Large intestine (tissue), 3 donors: ENCODE results near the gene RETREG3. TPM values are rescaled to one million over a fixed set of nuclear protein-coding genes. Genes with fewer than 3 reads are reported as not detected.

Experiments
- DNase-seq, 2 donors: peaks; one replicate each; pipeline versions ENCODE4 v3.0.0 to v3.0.0-alpha.2; 2013
- H3K27ac ChIP-seq: one replicate; pipeline ENCODE4 v1.5.1; 2013; ENCODE audit warnings: low read length
- H3K27me3 ChIP-seq: 2 replicates; pipeline ENCODE4 v1.6.1; 2013; ENCODE audit warnings: low read length; ENCODE audit not compliant: control insufficient read depth, insufficient read depth
- H3K36me3 ChIP-seq: 2 replicates; pipeline ENCODE4 v1.6.1; 2013; ENCODE audit warnings: low read length; ENCODE audit not compliant: control insufficient read depth, insufficient read depth
- H3K4me1 ChIP-seq: one replicate; pipeline ENCODE4 v1.6.1; 2013; ENCODE audit warnings: low read length; ENCODE audit not compliant: control insufficient read depth, insufficient read depth
- H3K4me3 ChIP-seq: one replicate; pipeline ENCODE4 v1.5.1; 2013; ENCODE audit warnings: low read length
- H3K9me3 ChIP-seq: one replicate; pipeline ENCODE4 v1.6.1; 2013; ENCODE audit warnings: mild to moderate bottlenecking, low read depth, low read length, moderate library complexity; ENCODE audit not compliant: control insufficient read depth
- WGBS: methylation state at CpG from one replicate; pipeline ENCODE4 v1.1.5; 2013; ENCODE audit warnings: low lambda C conversion rate; ENCODE audit not compliant: insufficient coverage; 5-methylcytosine and 5-hydroxymethylcytosine counted together
- polyA plus RNA-seq: library from polyadenylated mRNA; unstranded; fragments of 120-200 nt; gene quantifications from one replicate; pipeline ENCODE4 v1.2.1, GENCODE V29; 2013

The RETREG3 gene
- polyA plus RNA-seq, 1 donor: 36.8 TPM

GRCh38 chr17:42571435-42572225, 37.5 kb downstream of the RETREG3 start:
- DNase-seq: no peak
- H3K4me3 ChIP-seq: no peak overlapping the region
- H3K9me3 ChIP-seq: no peaks in the 10 kb centered on the region
- H3K36me3 ChIP-seq: peaks cover 64% of the 10 kb centered on the region
- no peak overlapping the region for H3K27ac ChIP-seq
- no peaks in the 10 kb centered on the region for H3K27me3 ChIP-seq
- peaks cover 17% of the 10 kb centered on the region for H3K4me1 ChIP-seq
- 100% methylated on average over 4 of the region's 12 CpGs for WGBS

GRCh38 chr17:42568341-42569111, 40.6 kb downstream of the RETREG3 start:
- H3K4me3 ChIP-seq: no peak overlapping the region
- WGBS: no CpG with 5 or more reads among the region's 14 CpGs
- peaks cover 75% of the 10 kb centered on the region for H3K36me3 ChIP-seq
- peaks cover 33% of the 10 kb centered on the region for H3K4me1 ChIP-seq
- no peaks in the 10 kb centered on the region for H3K27me3 ChIP-seq
- DNase-seq: no peak
- H3K27ac ChIP-seq: peak overlapping the region; percentile 27
- H3K9me3 ChIP-seq: no peaks in the 10 kb centered on the region

DNA sequence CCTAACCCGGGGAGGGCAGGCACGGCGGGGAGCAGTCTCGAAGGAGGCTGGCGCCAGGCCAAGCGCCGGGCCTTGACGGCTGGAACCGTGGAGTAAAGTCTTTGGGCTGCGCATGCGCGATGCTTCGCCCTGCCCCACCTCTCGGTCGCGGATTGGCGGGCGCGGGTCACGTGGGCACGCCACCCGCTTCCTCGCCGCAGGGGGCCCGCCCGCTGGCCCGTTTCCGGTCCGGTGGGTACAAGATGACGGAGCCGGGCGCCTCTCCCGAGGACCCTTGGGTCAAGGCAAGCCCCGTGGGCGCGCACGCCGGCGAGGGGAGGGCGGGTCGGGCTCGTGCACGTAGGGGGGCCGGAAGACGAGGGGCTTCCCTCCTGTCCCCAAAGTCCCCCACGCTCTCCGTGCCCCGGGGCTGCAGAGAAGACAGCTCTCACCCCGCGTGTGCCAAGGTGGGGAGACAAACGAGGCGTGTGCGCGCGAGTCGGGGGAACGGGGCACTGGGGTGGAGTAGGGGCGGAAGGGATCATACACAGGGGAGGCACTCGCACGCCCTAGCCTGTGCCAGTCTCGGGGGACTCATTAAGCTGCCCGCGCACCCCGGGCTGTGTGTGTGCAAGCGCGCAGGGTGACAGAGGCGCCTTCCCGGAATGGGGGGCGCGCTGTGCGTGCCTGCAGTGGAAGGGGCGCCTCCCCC, 42.1 kb downstream of the RETREG3 start, which contains the start of gene MLX:
Gene MLX, plus strand, starts transcription at position 218 of the 691 bp plus-strand sequence. Its CDS starts 25 bp downstream, at position 243.
- H3K9me3 ChIP-seq: no peaks in the 10 kb centered on the region
- peaks cover 60% of the 10 kb centered on the region for H3K36me3 ChIP-seq
- peak; percentile 94 to 96 for DNase-seq
- peak within 1 kb of the TSS; percentile 88 for H3K4me3 ChIP-seq
- no CpG with 5 or more reads among the region's 72 CpGs for WGBS
- H3K4me1 ChIP-seq: peaks cover 41% of the 10 kb centered on the region
- H3K27ac ChIP-seq: peak within 1 kb of the TSS; percentile 91
- H3K27me3 ChIP-seq: no peaks in the 10 kb centered on the region

DNA sequence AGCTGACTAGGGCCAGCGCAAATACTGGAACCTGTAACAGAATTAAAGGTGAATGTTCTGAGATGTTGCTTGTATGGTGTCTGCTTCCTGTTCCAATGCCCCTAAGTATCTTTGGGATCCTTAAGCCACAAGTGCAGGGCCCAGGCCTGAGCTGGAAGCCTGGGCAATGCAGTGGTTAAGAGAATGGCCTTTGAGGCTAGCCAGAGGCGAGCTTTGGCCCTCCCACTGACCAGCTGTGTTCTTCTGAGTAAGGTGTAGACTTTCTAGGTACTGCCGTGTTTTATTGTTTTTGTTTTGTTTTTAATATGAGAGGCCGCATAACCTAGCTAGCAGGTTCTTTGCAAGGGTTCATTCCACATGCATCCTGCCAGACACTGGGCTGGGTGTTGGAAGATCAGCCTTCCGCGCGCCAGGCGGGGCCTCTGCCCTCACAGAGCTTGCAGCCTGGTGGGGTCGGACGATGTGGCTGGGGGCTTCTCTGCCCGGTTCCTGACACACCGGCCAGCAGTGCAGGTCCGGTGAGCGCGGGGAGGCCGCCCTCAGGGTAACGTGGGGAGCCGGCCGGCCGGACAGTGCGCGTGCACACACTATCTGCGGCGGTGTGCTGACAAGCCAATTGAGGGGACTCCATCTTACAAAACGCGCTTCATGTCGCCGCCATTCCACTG, 42.8 kb downstream of the RETREG3 start:
- peak overlapping the region; percentile 88 for H3K4me3 ChIP-seq
- H3K4me1 ChIP-seq: peaks cover 46% of the 10 kb centered on the region
- no peaks in the 10 kb centered on the region for H3K27me3 ChIP-seq
- peaks cover 53% of the 10 kb centered on the region for H3K36me3 ChIP-seq
- WGBS: no CpG with 5 or more reads among the region's 28 CpGs
- no peaks in the 10 kb centered on the region for H3K9me3 ChIP-seq
- peak overlapping the region; percentile 91 for H3K27ac ChIP-seq
- no peak for DNase-seq

GRCh38 chr17:42565523-42566214, 43.5 kb downstream of the RETREG3 start:
- WGBS: no CpG with 5 or more reads among the region's 16 CpGs
- Histone ChIP-seq H3K27me3 (no peaks in the 10 kb centered on the region), H3K36me3 (peaks cover 47% of the 10 kb centered on the region), H3K9me3 (no peaks in the 10 kb centered on the region), H3K27ac (no peak overlapping the region), H3K4me1 (peaks cover 47% of the 10 kb centered on the region), H3K4me3 (no peak overlapping the region)
- no peak for DNase-seq

DNA sequence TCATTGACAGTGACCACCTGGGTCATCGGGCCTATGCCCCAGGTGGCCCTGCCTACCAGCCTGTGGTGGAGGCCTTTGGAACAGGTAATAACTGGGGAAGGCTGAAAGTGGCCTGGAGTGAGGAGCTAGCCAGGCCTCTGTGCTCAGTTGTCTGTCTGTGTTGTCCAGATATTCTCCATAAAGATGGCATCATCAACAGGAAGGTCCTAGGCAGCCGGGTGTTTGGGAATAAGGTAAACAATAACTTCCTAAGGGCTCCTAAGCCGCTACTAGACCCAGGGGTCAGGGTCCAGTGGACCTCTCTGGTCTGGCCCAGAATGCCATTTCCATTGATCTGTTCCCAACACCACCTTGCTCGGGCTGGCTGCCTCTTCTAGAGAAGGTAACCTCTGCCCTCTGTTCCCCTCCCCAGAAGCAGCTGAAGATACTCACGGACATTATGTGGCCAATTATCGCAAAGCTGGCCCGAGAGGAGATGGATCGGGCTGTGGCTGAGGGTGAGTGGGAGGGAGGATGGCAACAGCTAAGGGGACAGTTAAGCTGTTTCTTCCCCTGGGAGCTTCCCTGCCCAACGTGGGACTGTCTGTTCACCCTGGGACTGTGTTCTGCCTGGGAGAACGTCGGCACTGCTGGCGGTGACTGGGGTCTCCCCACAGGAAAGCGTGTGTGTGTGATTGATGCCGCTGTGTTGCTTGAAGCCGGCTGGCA, 44.2 kb downstream of the RETREG3 start:
- H3K36me3 ChIP-seq: peaks cover 42% of the 10 kb centered on the region
- H3K9me3 ChIP-seq: no peaks in the 10 kb centered on the region
- H3K27ac ChIP-seq: no peak overlapping the region
- H3K27me3 ChIP-seq: no peaks in the 10 kb centered on the region
- DNase-seq: no peak
- H3K4me3 ChIP-seq: no peak overlapping the region
- no CpG with 5 or more reads among the region's 15 CpGs for WGBS
- peaks cover 47% of the 10 kb centered on the region for H3K4me1 ChIP-seq

DNA sequence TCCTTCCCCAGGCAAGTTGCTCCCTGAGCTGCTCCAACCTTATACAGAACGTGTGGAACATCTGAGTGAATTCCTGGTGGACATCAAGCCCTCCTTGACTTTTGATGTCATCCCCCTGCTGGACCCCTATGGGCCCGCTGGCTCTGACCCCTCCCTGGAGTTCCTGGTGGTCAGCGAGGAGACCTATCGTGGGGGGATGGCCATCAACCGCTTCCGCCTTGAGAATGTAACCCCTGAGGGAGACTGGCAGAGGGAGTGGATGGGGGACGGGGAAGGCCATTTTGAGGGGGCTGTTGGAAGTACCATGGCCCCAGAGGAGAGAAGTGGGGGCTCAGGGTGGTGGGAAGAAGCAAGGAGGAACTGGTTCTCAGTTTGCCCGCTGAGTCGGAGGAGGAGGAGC, 45.2 kb downstream of the RETREG3 start:
- no peaks in the 10 kb centered on the region for H3K27me3 ChIP-seq
- no peak for DNase-seq
- H3K4me1 ChIP-seq: peaks cover 42% of the 10 kb centered on the region
- peaks cover 32% of the 10 kb centered on the region for H3K36me3 ChIP-seq
- no peak overlapping the region for H3K4me3 ChIP-seq
- H3K9me3 ChIP-seq: no peaks in the 10 kb centered on the region
- H3K27ac ChIP-seq: no peak overlapping the region
- WGBS: no CpG with 5 or more reads among the region's 9 CpGs

- no peak overlapping the region for H3K27ac ChIP-seq
- WGBS: no CpG with 5 or more reads among the region's 1 CpG
- peaks cover 28% of the 10 kb centered on the region for H3K36me3 ChIP-seq
- no peak for DNase-seq
- H3K4me3 ChIP-seq: peak overlapping the region; percentile 81
- no peaks in the 10 kb centered on the region for H3K27me3 ChIP-seq
- no peaks in the 10 kb centered on the region for H3K9me3 ChIP-seq
- peaks cover 38% of the 10 kb centered on the region for H3K4me1 ChIP-seq
Observed at GRCh38 chr17:42563543-42563942, 45.6 kb downstream of the RETREG3 start.

- no peak for DNase-seq
- H3K27ac ChIP-seq: peak overlapping the region; percentile 85
- WGBS: no CpG with 5 or more reads among the region's 14 CpGs
- no peaks in the 10 kb centered on the region for H3K9me3 ChIP-seq
- H3K4me3 ChIP-seq: peak overlapping the region; percentile 81
- H3K27me3 ChIP-seq: no peaks in the 10 kb centered on the region
- H3K4me1 ChIP-seq: peaks cover 33% of the 10 kb centered on the region
- H3K36me3 ChIP-seq: peaks cover 26% of the 10 kb centered on the region
Observed at GRCh38 chr17:42563143-42563509, 46.0 kb downstream of the RETREG3 start.
